CD4-positive, alpha-beta T cell treated with Interleukin-10 for 1 hour (primary cell): Measurements from ENCODE around the gene MATR3.
A peak's percentile ranks its signal among the peaks of the same experiment; 100 is the strongest.
"Not testable (repeated sequence)": the region's sequence is repeated elsewhere in the genome, so short reads cannot be mapped to it uniquely, and the experiment has no call there.

Experiments
- DNase-seq: peaks from one replicate; pipeline ENCODE4 v3.0.0-alpha.2; 2020

Gene MATR3

GRCh38 chr5:139293507-139294373, at the start of gene MATR3:
Gene MATR3, plus strand, starts transcription at chr5:139293740. Its CDS starts 13,676 bp downstream, at chr5:139307416.
- peak; percentile 94 for DNase-seq

- no peak for DNase-seq
These were observed 47.8 kb upstream of the MATR3 start for GRCh38 chr5:139245637-139246339.

- no peak for DNase-seq
These were observed 47.1 kb upstream of the MATR3 start for GRCh38 chr5:139246394-139246793.

- no peak for DNase-seq
These were observed 44.6 kb upstream of the MATR3 start for GRCh38 chr5:139248826-139249453.

GRCh38 chr5:139251281-139251687, 42.3 kb upstream of the MATR3 start:
- peak; percentile 60 for DNase-seq

GRCh38 chr5:139251695-139252288, 41.7 kb upstream of the MATR3 start:
- DNase-seq, result no peak

GRCh38 chr5:139253115-139253514, 40.4 kb upstream of the MATR3 start:
- DNase-seq, result no peak

- DNase-seq, result no peak
These were observed 36.7 kb upstream of the MATR3 start for GRCh38 chr5:139256820-139257219.

GRCh38 chr5:139262059-139262741, 31.3 kb upstream of the MATR3 start:
- no peak for DNase-seq

GRCh38 chr5:139262742-139263445, 30.6 kb upstream of the MATR3 start:
- peak; percentile 65 for DNase-seq

GRCh38 chr5:139263536-139263935, 30.0 kb upstream of the MATR3 start:
- DNase-seq, result no peak

- DNase-seq, result no peak
These were observed 29.6 kb upstream of the MATR3 start for GRCh38 chr5:139263946-139264345.

GRCh38 chr5:139265001-139265400, 28.5 kb upstream of the MATR3 start:
- no peak for DNase-seq

- DNase-seq, result no peak
These were observed 27.3 kb upstream of the MATR3 start for GRCh38 chr5:139266236-139266635.

- no peak for DNase-seq
These were observed 26.1 kb upstream of the MATR3 start for GRCh38 chr5:139267481-139267880.

- DNase-seq, result peak; percentile 34
These were observed 25.0 kb upstream of the MATR3 start for GRCh38 chr5:139268364-139269202.

- DNase-seq, result not testable (repeated sequence)
These were observed 22.8 kb upstream of the MATR3 start for GRCh38 chr5:139270718-139271117.

- no peak for DNase-seq
These were observed 22.1 kb upstream of the MATR3 start for GRCh38 chr5:139271201-139272027.

- peak; percentile 47 for DNase-seq
These were observed 20.8 kb upstream of the MATR3 start for GRCh38 chr5:139272471-139273321.
